Esophagus squamous epithelium (tissue), 5 donors: ENCODE measurements around the gene RGL1. TPM values are rescaled to one million over a fixed set of nuclear protein-coding genes. Genes with fewer than 3 reads are reported as not detected.

Source experiments
- DNase-seq: peaks from one replicate; lab custom pipeline; 2025; lab: John Stamatoyannopoulos, UW
- H3K27ac ChIP-seq, 4 donors: fragments of 200-600 bp; sonication (generic); one replicate each; pipeline ENCODE4 v1.5.1; 2016 to 2019; ENCODE audit warnings: mild to moderate bottlenecking in 1 of 4
- H3K27me3 ChIP-seq, 4 donors: fragments of 200-600 bp; sonication (generic); 1 replicate in 3 of 4; 2 replicates in 1 of 4; pipeline versions ENCODE4 v1.5.1 to v1.6.0; 2017 to 2021; ENCODE audit warnings: antibody characterized with exemption in 1 of 4
- H3K36me3 ChIP-seq, 3 donors: fragments of 200-600 bp; sonication (generic); one replicate each; pipeline ENCODE4 v1.5.1; 2016 to 2019
- H3K4me1 ChIP-seq, 3 donors: fragments of 200-600 bp; sonication (generic); one replicate each; pipeline ENCODE4 v1.5.1; 2017 to 2019
- H3K4me3 ChIP-seq, 4 donors: fragments of 200-600 bp; sonication (generic); 1 replicate in 3 of 4; 2 replicates in 1 of 4; pipeline ENCODE4 v1.5.1; 2016 to 2019; ENCODE audit warnings: mild to moderate bottlenecking in 2 of 4, moderate library complexity in 1 of 4
- H3K9me3 ChIP-seq, 3 donors: fragments of 200-600 bp; sonication (generic); one replicate each; pipeline ENCODE4 v1.5.1; 2016 to 2019
- CTCF ChIP-seq, 6 experiments: fragments of 450-650 bp in 4 of 6; fragments of 200-600 bp in 2 of 6; sonication (generic) in 2 of 6; IDR thresholded peaks; one replicate each; pipeline ENCODE4 v1.5.1; 2016 to 2019; ENCODE audit warnings: antibody characterized with exemption in 6 of 6, mild to moderate bottlenecking in 4 of 6, moderate library complexity in 4 of 6
- POLR2A ChIP-seq, 4 donors: fragments of 450-650 bp; IDR thresholded peaks; one replicate each; pipeline ENCODE4 v1.6.1; 2017; ENCODE audit warnings: antibody characterized with exemption in 4 of 4, mild to moderate bottlenecking in 4 of 4, moderate library complexity in 3 of 4
- WGBS, 2 donors: methylation state at CpG; one replicate each; pipeline ENCODE4 v1.1.5; 2018; 5-methylcytosine and 5-hydroxymethylcytosine counted together
- intact Hi-C: fragments of 100-400 bp; cut with DNase I; formaldehyde crosslinking; loops from one replicate; pipeline ENCODE4 v1.15.0; 2022
- total RNA-seq, 4 donors: library from RNA; depleted of rRNA; stranded (reverse); fragments of >200 nt; gene quantifications; one replicate each; pipeline ENCODE4 v1.1.0, GENCODE V29; 2016
- donor health status: DM: yes; HTN: yes; CAD: no.

RGL1 gene
- total RNA-seq, 4 donors from 2014 or later, result 2.3 to 16.0 (median 5.7) TPM

- no peaks in the 10 kb centered on the region for H3K27me3 ChIP-seq
- no peak for TF ChIP-seq POLR2A (IDR thresholded peaks at IDR 0.05)
- TF ChIP-seq CTCF (IDR thresholded peaks at IDR 0.05), result no peak
- H3K27ac ChIP-seq, result no peak overlapping the region
- intact Hi-C loops, result no loop called here
- WGBS, 2 donors, result 82 to 93% methylated on average over 2 of the region's 2 CpGs
- H3K4me1 ChIP-seq, result no peaks in the 10 kb centered on the region
- no peak for DNase-seq
- H3K36me3 ChIP-seq, result peaks cover 0 to 72% (median 0%) of the 10 kb centered on the region in 3 donors
- H3K9me3 ChIP-seq, result no peaks in the 10 kb centered on the region
- no peak overlapping the region for H3K4me3 ChIP-seq
Observed at GRCh38 chr1:183898610-183899009, 93.7 kb downstream of the RGL1 start.

- H3K27ac ChIP-seq, result no peak overlapping the region
- no peaks in the 10 kb centered on the region for H3K27me3 ChIP-seq
- H3K4me1 ChIP-seq, result no peaks in the 10 kb centered on the region
- no peak overlapping the region for H3K4me3 ChIP-seq
- TF ChIP-seq CTCF (IDR thresholded peaks at IDR 0.05), result no peak
- TF ChIP-seq POLR2A (IDR thresholded peaks at IDR 0.05), result no peak
- intact Hi-C loops, result no loop called here
- H3K36me3 ChIP-seq, result peaks cover 0 to 70% (median 0%) of the 10 kb centered on the region in 3 donors
- H3K9me3 ChIP-seq, result no peaks in the 10 kb centered on the region
- no peak for DNase-seq
- WGBS, 2 donors, result 45 to 57% methylated on average over 1 of the region's 1 CpG
Observed at GRCh38 chr1:183901748-183902330, 96.9 kb downstream of the RGL1 start.

- no peak overlapping the region for H3K4me3 ChIP-seq
- H3K4me1 ChIP-seq, result no peaks in the 10 kb centered on the region
- H3K27me3 ChIP-seq, result no peaks in the 10 kb centered on the region
- TF ChIP-seq CTCF (IDR thresholded peaks at IDR 0.05), result no peak
- TF ChIP-seq POLR2A (IDR thresholded peaks at IDR 0.05), result no peak
- H3K36me3 ChIP-seq, result peaks cover 0 to 72% (median 0%) of the 10 kb centered on the region in 3 donors
- H3K9me3 ChIP-seq, result no peaks in the 10 kb centered on the region
- H3K27ac ChIP-seq, result no peak overlapping the region
- intact Hi-C loops, result no loop called here
- DNase-seq, result no peak
- 54 to 78% methylated on average over 5 of the region's 5 CpGs for WGBS, 2 donors
Observed at GRCh38 chr1:183903101-183903500, 98.2 kb downstream of the RGL1 start.

GRCh38 chr1:183905508-183906113 lies 100.7 kb downstream of the RGL1 start:
- Histone ChIP-seq H3K4me1 (no peaks in the 10 kb centered on the region), H3K4me3 (no peak overlapping the region), H3K36me3 (peaks cover 0 to 71% (median 0%) of the 10 kb centered on the region in 3 donors), H3K27ac (no peak overlapping the region), H3K9me3 (no peaks in the 10 kb centered on the region), H3K27me3 (no peaks in the 10 kb centered on the region)
- TF ChIP-seq CTCF (IDR thresholded peaks at IDR 0.05), result no peak
- TF ChIP-seq POLR2A (IDR thresholded peaks at IDR 0.05), result no peak
- no peak for DNase-seq
- WGBS, 2 donors, result 87 to 92% methylated on average over 6 of the region's 6 CpGs
- intact Hi-C loops, result no loop called here

GRCh38 chr1:183907070-183907469 lies 102.2 kb downstream of the RGL1 start:
- WGBS, 2 donors, result 85 to 92% methylated on average over 4 of the region's 4 CpGs
- TF ChIP-seq POLR2A (IDR thresholded peaks at IDR 0.05), result no peak
- TF ChIP-seq CTCF (IDR thresholded peaks at IDR 0.05), result no peak
- H3K4me1 ChIP-seq, result no peaks in the 10 kb centered on the region
- peaks cover 0 to 78% (median 0%) of the 10 kb centered on the region in 3 donors for H3K36me3 ChIP-seq
- H3K27me3 ChIP-seq, result no peaks in the 10 kb centered on the region
- H3K4me3 ChIP-seq, result no peak overlapping the region
- intact Hi-C loops, result no loop called here
- no peaks in the 10 kb centered on the region for H3K9me3 ChIP-seq
- DNase-seq, result no peak
- no peak overlapping the region for H3K27ac ChIP-seq
